ENCODE measurements around the gene GREB1L.
"Not testable (repeated sequence)": the region's sequence is repeated elsewhere in the genome, so short reads cannot be mapped to it uniquely, and the experiment has no call there.

Gene GREB1L

DNA sequence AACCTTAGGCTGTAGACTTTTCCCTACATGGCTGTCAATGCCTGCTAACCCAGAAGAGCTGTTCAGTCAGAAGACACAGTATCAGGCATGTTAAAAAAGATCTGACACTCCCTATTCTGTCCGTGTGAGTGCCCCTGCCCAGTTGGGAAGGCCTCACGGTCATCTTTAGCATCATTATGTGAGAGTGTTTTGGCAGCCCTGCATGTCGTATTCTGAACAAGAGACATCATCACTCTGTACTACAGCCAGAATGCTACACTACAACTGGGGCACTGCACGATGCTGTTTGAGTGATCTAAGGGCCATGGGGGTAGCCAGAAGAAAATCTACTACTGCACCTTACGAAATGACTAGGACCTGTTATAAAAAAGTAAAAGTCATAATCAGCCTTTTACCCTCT is 67.2 kb downstream of the GREB1L start:
- no peak for DNase-seq

DNA sequence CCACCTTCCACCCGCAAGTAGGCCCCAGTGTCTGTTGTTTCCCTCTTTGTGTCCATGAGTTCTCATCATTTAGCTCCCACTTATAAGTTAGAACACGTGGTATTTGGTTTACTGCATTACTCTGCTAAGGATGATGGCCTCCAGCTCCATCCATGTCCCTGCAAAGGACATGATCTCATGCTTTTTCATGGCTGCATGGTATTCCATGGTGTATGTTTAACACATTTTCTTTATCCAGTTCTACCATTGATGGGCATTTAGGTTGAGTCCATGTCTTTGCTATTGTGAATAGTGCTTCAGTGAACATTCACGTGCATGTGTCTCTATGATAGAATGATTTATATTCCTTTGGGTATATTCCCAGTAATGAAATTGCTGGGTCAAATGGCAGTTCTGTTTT is 69.9 kb downstream of the GREB1L start:
- not testable (repeated sequence) for DNase-seq

DNA sequence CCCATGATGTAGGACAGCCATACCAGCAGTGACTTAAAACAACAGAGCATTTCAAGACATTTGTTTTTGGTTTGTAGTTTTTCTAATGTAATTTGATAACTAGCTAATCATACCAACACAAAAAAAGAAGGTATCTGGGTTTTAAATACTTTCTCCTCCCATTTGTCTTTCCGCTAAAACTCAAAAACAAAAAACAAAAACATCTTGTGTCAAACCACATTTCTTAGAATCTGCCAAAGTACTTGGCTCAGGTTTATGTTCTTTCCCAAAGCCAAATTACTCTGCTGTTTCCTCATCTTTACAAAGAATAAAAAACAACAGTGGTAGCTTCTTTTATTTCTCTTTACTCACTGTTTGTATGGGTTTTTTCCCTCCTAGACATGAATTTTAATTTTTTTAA is 71.5 kb downstream of the GREB1L start:
- DNase-seq: no peak

DNA sequence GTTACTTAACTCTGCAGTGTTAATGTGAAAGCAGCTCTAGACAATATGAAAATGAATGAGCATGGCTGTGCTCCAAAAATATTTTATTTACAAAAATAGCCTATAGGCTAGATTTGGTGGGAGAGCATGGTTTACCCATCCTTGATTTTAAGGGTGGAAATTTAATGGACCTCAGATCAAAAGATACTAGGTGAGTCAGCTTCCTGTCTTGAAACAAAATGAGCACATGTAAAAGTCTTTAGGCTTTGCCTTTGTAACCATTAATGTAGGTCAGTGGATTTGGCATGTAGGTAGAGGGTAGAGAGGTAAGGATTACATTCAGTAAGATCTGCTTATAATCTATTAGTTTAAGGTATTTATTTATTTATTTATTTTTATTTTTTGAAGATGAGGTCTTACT is 72.7 kb downstream of the GREB1L start:
- no peak for DNase-seq

DNA sequence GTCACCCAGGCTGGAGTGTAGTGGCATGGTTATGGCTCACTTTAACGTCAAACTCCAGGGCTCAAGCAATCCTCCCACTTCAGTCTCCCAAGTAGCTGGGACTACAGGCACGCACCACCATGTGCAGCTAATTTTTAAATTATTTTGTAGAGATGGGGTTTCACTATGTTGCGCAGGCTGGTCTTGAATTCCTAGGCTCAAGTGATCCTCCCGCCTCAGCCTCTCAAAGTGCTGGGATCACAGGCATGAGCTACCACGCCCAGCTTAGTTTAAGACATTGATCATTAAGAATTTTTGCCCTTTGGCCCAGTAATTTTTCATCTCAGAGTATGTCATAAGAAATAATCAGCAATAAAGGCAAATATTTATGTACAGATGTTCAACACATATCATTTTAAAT is 73.1 kb downstream of the GREB1L start:
- DNase-seq: not testable (repeated sequence)

DNA sequence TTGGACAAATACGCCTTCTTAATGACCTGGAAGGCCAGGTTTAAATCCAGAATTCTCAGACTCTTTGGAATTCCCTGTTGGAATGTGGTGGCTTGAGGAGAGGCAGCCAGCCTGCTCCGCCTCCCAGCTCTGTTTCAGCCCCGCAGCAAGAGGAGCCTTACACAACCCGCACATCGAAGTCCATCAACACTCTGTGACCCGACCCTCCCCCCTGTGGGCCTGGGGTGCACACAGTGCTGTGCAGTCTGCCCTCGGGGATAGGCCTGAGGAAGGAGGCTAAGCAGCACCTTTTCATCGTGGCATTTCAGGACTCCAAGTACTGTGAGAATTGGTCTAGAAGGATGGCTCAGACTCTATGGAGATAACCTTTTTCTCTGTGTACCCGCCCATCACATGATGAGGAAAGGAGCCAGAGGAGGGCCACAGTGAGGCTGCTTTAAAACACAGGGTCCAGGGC is 73.7 kb downstream of the GREB1L start:
- no peak for DNase-seq

DNA sequence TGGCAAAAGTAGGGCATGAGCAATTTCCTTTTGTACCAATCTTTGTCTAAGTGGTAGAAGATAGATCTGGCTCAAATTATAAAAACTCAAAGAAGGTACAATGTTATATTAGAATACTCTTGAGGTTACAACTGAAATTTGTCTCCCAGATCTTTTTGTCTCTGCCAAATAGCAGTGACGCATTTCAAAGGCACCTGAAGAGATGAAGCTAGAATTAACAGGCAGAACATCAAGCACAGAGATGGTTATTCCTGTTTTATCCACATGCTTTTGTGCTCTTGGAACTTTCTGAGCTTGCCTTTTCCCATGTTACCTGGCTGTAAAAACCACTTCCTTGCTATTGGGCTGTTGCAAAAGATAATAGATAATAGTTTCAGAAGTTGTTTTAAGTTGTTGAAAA is 74.3 kb downstream of the GREB1L start:
- no peak for DNase-seq

DNA sequence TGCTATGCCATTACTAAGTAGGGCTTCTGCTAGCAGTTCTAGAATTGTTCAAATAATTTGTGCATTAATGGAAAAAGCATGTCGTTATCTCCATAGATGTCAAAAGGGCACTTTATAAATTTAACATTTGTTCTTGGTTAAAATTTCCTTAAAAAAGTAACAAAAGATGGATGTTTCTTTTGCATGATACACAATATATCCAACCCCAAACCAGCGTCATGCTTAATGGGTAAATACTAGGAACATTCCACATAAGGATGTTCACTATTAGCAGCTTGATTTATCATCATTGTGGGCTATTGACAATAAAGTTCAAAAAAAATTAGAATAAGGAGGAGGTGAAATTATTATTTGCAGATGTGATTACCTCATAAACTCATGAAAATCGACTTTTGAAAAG is 79.7 kb downstream of the GREB1L start:
- DNase-seq: no peak

DNA sequence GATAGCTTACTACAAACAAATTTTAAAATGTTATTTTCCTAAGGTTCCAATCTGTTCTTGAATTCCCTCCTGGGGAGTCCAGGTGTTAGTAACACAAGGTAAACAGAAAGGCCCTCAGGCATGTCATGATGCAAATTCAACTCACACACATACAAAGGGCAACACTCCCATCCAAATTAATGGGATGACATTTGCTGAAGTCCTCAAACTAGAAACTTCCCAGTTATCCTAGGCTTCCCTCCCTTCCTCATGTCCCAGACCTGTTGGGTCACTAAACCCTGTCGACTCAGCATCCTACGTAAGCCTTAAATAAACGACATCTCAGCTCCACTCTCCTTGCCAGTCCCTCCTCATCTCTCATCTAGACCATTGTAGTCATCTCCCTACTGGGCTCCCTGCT is 85.1 kb downstream of the GREB1L start:
- no peak for DNase-seq

DNA sequence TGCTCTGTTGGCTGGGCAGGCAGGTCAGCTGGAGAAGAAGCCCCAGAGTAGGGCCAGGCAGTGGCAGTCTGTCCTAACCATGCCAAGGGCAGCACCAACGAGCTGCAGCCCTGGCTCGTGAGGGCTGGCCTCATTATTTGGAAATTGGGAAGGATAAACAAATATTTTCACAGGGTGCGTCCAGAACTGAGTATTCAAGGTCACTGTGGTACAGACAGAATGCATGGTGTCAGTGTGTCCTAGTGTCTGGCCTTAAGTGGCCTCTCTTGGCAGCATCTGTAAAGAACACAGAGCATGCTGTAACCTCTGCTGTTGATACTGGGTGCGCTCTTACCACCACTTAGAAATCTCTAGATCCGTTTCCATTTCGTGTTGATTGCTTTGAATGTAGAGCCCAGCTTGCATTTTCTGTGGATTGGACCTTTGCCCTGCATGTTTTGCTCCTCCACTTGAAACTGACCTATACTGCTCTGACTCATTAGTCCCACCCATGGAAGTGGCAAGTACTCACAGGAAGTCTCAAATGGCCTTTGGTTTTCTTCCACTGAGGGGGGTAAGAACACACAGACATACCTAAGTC is 88.2 kb downstream of the GREB1L start:
- DNase-seq: no peak

DNA sequence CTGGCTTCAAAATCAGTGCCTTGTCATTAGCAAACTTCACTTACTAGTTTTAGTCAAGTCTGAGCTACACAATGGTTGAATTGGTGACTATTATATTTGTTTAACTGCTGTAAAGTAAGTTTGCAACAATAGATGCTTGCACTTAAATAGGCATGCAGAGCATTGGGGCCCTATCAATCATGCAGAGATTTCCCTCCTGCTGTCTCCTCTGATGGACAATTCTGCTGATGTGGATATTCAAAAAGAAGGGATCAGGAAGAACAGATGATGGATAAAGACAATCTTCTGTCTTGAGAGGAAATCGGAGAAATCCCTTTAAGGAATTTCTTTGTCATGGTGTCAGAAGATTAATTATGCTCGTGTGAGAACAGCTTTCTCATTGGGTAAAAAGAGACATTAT is 89.0 kb downstream of the GREB1L start:
- no peak for DNase-seq

DNA sequence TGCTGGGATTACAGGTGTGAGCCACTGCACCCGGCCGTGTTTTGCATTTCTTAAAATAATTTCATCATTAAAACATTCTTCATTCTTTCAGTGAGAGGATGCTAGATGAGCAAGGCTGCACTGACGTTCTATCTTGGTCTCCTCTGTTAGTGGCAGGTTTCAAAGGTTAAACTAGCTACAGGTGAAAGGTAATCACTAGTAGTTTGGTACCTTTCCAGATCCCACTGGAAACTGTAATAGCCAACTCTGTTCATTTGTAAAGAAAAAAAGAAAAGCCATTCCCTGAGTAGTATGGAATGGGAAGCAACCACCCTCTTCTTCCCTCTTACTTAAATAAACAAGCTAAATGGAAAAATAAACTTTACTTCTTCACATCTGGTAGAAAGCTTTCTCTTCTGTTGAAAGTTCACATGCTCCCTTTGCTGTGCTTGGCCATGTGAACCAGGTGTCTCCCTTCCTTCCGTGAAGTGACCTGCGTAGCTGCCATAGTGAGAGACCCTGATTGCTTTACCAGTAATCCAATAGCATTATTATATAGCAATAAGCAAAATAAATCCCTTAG is 94.0 kb downstream of the GREB1L start:
- no peak for DNase-seq

DNA sequence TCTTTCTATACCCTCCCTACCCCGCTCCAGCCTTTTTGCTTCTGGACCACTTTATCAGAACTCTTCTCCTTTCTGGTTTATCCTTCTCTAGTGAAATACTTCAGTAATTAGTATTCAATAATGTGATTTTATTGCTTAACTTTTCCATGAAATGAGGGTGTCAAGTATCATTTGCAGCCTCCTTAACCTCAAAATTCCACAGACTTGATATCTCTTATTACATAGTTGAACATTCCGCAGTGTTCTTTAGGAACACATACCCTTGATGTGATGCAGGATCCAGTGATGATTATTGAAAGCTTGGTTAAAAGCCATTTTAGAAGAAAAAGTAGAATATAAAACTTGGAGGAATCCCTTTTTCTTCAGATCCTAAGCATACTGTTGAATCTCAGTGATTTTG is 94.8 kb downstream of the GREB1L start:
- DNase-seq: no peak

DNA sequence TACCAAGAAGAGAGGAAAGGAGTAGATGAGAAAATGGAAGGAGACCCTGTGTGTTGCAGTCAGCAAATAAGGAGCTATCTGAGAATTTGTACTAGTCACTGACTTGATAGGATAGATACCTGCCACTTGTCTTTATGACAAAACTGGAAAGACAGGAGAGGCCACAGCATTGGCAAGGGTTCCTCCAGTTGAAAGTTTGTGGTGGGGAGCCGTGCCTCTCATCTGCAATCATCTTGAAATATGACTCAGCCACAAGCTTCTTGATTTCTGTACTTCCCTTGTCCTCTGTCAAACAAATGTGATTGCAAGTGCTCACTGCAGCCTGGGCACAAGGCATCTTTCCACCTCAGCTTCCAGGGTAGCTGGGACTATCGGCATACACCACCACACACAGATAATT is 99.1 kb downstream of the GREB1L start:
- no peak for DNase-seq

DNA sequence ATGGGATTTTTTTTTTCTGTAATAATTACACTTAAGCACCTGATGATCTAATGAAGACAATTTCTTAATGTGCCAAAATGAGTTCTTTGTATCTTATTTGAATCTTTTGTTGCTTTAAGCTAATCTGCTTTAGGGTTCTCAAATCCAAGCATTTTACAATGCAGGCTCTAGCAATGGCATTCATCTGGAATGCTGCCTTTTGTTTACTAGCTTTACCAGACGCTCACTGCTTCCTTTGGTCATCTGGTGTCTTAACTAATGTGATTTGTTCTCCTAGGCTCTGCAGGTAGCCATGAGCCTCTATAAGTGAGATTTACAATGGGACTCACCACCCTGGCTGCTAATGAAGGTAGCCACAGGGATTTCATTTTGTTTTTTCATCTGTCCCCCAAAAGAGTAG is 100.3 kb downstream of the GREB1L start:
- DNase-seq: no peak

DNA sequence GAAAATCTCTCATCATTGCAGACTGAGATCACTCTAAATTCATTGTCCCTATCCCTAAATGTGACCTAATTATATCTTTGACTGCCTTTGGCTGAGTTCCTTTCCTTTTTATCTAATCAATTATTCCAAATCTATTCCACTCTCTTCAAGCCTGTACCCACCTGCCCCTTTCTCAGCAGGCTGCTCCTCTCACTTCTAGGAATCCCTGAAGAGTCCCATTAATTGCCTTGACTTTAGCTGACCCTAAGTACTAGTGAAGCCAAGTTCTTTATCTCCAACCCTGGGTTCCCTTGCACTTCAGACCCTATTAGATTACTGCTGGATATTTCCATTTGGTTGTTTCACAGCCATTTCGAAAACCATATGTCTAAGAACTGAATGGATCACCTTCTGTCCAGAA is 102.8 kb downstream of the GREB1L start:
- DNase-seq: no peak

DNA sequence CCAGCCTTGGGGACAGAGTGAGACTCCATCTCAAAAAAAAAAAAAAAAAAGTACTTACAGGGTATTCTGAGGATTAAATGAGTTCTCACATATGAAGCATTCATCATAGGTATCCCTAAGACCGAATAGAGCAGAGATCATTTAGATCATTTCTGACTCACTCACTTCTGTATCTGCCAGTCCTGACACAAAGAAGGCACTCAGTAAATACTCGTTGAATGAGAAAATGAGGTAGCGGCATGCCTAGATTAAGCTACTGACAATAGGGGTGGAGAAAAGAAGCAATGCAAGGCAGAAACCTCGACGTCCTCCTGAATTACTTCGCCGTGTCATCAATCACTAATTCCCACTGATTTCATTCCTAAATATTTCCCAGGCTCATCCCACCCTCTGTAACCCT is 103.8 kb downstream of the GREB1L start:
- no peak for DNase-seq

DNA sequence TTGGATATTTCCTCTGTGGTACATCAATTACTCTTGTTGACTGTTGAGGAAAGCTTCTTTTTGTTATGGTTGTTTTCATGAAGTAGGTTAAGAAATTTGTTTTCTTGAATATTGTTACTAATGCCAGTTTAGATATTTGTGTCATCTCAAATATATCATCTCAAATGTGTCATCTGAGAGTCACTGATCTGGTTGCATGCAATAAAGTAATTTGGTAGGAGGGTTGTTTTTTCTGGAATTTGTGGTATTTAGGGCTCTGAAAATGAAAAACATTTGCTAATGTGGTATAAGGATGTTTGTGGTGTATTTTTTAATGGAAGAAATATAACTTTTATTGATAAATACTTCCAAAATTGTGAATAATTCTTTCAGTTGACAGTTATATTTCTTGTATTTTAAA is 117.7 kb downstream of the GREB1L start:
- no peak for DNase-seq

DNA sequence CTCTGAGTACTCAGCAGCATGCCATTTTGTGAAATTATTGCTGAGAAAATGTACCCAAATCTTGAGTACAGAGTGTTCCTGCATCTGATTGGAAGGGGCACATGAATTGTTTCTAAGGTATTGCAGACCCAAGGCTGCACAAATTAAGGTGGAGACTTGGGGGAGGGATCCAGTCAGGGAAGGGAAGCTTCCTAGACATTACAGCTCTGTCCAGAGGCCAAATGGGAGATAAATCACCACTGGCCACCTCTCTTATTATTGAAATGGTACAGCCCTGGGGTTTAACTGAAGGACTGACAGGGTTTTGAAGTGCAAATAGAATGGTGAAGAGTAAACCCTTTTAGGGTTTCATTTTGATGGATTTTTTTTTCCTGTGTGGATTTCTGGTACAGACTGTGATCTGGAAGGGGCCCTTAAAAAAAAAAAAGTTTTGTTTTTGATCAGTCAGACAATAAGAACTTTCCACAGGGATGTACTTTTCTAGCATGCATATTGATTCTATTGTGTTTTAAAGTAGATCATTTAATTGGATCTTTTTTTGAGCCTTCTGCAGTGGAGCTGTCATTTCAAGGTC is 119.4 kb downstream of the GREB1L start:
- no peak for DNase-seq

DNA sequence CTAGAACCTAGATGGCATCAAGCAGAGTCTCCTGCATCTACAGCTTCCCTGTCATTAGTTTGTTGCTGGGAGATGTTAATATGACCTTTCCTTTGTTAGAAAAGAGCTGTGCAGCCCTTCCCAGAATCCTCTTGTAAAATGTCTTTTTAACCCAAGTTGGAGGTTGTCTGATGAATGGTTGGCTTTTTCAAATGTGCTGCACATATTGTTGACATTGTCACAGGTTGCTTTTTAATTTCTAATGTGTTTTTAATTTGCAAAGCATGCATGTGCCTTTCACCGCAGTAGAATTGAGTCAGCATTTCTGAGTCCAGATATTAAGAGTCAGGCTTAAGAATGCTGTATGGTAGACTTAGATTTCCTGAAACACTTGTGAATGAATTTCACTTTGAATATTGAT is 120.8 kb downstream of the GREB1L start:
- DNase-seq: no peak

DNA sequence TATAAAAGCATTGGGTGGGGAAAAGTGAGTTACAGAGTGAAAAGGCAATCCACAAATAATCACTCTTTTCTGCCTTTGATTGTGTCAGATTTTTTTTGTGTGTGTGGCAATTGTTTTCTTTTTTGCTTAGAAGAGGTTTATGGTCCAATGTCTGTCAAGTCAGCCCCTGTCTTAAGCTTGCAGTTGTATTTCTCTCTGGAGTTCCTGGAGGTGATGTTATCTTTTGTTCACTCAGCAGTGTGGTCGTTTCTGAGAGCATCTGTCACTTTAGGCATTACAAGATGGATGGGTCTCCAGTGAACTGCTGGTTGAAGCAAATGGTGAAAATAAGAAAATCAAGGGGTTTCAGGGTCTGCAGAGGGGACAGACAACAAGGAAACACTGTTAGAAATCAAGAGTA is 121.3 kb downstream of the GREB1L start:
- no peak for DNase-seq

DNA sequence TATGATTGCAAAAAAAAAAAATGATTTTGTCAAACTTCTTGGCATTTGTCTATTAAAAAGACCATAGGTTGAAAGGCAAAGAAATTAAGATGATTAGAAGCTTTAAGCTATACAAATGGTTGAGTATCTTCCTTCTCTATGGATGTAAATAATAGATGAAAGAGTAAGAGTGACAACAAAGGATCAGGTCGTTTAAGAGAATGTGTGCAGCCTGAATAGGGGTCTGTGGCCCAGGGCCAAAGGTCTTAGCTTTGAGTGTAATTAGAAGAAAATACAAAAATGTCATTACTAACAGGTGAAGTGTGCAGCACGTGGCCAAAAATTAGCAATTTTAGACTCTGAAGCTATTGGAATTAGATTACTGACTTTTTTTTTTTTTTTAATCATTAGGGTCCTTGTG is 122.4 kb downstream of the GREB1L start:
- no peak for DNase-seq

DNA sequence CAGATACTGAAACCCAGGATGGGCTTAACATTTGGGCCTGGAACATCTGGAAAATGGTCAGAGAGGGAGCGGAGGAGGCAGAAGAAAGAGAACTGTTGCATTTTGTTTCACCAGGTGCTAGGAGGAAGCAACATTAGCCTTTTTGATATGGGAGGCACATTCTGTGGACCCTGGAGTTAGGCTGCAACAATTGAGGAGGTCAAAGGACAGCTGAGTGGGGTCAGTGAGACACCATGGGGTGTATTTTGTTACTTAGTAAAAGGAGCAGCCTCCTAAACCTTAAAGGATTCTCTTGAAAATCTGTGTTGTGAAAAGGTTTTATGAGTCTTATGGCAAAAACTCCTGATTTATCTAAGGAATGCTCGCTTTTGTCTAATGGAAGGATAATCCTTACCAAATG is 124.9 kb downstream of the GREB1L start:
- DNase-seq: no peak

DNA sequence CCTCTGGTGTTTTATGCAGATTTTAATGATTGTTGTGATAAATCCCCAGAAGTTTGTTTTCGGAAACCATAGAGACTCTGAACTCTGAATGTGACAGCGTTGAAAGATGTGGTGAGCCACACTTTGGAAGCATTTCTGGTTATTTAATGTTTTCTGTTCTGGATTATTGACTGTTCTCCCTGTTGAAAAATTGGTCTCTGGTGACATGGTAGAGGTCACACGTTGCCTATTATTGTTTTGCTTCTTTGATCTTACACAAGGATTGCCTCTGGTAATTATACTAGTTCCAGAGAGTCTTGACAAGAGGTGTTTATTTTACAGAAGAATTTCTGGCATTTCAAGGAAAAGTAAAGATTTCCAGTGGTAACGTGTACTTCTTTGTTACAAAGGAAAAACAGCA is 127.1 kb downstream of the GREB1L start:
- no peak for DNase-seq

DNA sequence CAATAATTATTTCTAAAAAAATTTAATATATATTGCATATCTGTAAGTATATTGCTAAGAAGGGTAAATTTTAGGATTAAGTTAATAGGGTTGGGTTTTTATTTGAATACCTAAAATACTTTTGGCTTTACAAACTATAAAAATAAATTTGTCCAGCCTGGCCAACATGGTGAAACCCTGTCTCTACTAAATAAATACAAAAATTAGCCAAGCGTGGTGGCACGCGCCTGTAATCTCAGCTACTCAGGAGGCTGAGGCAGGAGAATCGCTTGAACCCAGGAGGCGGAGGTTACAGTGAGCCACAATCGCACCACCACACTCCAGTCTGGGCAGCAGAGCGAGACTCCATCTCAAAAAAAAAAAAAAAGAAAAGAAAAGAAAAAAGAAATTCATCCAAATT is 127.6 kb downstream of the GREB1L start:
- not testable (repeated sequence) for DNase-seq

Data from activated effector memory CD4-positive, alpha-beta T cell treated with Interleukin-2 at 50 U/mL for 16 hours (primary cell).